ENCODE data around the gene CCDC77. TPM values are rescaled to one million over a fixed set of nuclear protein-coding genes. Genes with fewer than 3 reads are reported as not detected.

CCDC77 gene
- polyA plus RNA-seq, 1 experiment, result 7.0 TPM

DNA sequence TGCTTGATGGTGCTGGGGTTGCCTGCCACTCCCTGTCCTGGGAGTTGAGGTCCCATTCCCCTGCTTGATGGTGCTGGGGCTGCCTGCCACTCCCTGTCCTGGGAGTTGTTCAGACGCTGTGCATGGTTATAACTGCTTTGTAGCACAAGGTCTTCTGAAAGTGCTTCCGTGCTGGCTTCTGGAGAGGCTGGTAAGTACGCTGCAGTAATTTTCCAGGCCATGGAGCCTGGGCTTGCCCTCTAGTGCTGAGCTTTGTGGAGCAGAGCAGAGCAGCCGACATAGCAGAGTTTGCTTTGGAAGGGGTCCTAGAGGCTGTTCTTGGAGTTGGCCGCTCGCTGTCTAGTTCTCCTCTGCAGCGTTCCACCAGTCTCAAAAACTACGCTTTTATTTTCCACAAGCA lies 64.6 kb downstream of the CCDC77 start:
- Histone ChIP-seq H3K4me3 (ENCODE audit: low read depth, low read length) (no peak overlapping the region), H3K36me3 (ENCODE audit: control insufficient read depth, insufficient read depth, low read length) (no peaks in the 10 kb centered on the region), H3K27me3 (ENCODE audit: control insufficient read depth, insufficient read depth, low read length) (peaks cover 33% of the 10 kb centered on the region)
- no peak for DNase-seq (ENCODE audit: low read depth)
- CTCF ChIA-PET, result interaction anchor here (1.3 to 2.6 kb wide), 2 partner anchors 24 to 81 kb away, joined by 3 to 9 read pairs; no protein-coding TSS in a partner anchor
- TF ChIP-seq, protein P1, sequence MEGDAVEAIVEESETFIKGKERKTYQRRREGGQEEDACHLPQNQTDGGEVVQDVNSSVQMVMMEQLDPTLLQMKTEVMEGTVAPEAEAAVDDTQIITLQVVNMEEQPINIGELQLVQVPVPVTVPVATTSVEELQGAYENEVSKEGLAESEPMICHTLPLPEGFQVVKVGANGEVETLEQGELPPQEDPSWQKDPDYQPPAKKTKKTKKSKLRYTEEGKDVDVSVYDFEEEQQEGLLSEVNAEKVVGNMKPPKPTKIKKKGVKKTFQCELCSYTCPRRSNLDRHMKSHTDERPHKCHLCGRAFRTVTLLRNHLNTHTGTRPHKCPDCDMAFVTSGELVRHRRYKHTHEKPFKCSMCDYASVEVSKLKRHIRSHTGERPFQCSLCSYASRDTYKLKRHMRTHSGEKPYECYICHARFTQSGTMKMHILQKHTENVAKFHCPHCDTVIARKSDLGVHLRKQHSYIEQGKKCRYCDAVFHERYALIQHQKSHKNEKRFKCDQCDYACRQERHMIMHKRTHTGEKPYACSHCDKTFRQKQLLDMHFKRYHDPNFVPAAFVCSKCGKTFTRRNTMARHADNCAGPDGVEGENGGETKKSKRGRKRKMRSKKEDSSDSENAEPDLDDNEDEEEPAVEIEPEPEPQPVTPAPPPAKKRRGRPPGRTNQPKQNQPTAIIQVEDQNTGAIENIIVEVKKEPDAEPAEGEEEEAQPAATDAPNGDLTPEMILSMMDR (IDR thresholded peaks at IDR 0.05; ENCODE audit: insufficient read depth, low read depth, low read length), result no peak
- POLR2A ChIA-PET, result no interaction called here

- Histone ChIP-seq H3K27me3 (ENCODE audit: control insufficient read depth, insufficient read depth, low read length) (peaks cover 27% of the 10 kb centered on the region), H3K36me3 (ENCODE audit: control insufficient read depth, insufficient read depth, low read length) (no peaks in the 10 kb centered on the region), H3K4me3 (ENCODE audit: low read depth, low read length) (no peak overlapping the region)
- ChIA-PET CTCF (interaction anchor here (1.1 to 2.6 kb wide), 3 partner anchors 25 to 81 kb away, joined by 3 to 9 read pairs (median 3); no protein-coding TSS in a partner anchor), POLR2A (no interaction called here)
- TF ChIP-seq, protein P1 (IDR thresholded peaks at IDR 0.05; ENCODE audit: insufficient read depth, low read depth, low read length), result no peak
- DNase-seq (ENCODE audit: low read depth), result no peak
Observed at GRCh38 chr12:466762-467161, 65.3 kb downstream of the CCDC77 start.

DNA sequence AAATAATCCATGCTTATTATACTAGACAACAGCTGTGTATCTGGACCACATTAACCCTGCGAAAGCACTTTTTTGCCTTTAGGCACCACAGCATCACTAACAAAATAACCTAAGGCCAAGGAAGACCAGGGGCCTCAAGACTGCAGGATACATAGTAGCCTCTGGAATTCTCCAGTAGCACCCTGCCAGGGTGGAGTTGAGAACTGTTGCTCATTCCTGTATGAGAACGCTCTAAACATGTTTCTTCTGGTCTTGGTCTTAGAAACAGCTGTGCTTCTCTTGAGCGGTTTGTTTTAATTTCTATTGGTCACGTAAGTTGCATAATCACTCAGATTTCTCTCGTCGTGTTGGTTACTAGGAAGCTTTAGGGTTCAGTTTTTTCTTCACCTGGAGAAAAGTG lies 66.1 kb downstream of the CCDC77 start:
- TF ChIP-seq, protein P1 (IDR thresholded peaks at IDR 0.05; ENCODE audit: insufficient read depth, low read depth, low read length), result no peak
- POLR2A ChIA-PET, result no interaction called here
- Histone ChIP-seq H3K27me3 (ENCODE audit: control insufficient read depth, insufficient read depth, low read length) (peaks cover 21% of the 10 kb centered on the region), H3K36me3 (ENCODE audit: control insufficient read depth, insufficient read depth, low read length) (no peaks in the 10 kb centered on the region), H3K4me3 (ENCODE audit: low read depth, low read length) (no peak overlapping the region)
- CTCF ChIA-PET, result interaction anchor here (1.1 to 2.6 kb wide), 3 partner anchors 26 to 80 kb away, joined by 3 to 9 read pairs (median 3); no protein-coding TSS in a partner anchor
- DNase-seq (ENCODE audit: low read depth), result no peak

- H3K27me3 ChIP-seq (ENCODE audit: control insufficient read depth, insufficient read depth, low read length), result peaks cover 20% of the 10 kb centered on the region
- no peak overlapping the region for H3K4me3 ChIP-seq (ENCODE audit: low read depth, low read length)
- no peaks in the 10 kb centered on the region for H3K36me3 ChIP-seq (ENCODE audit: control insufficient read depth, insufficient read depth, low read length)
- DNase-seq (ENCODE audit: low read depth), result no peak
- ChIA-PET CTCF (interaction anchor here (0.8 to 2.6 kb wide), 2 partner anchors 10 to 27 kb away, joined by 3 to 9 read pairs; no protein-coding TSS in a partner anchor), POLR2A (no interaction called here)
- TF ChIP-seq, protein P1 (IDR thresholded peaks at IDR 0.05; ENCODE audit: insufficient read depth, low read depth, low read length), result no peak
Observed at GRCh38 chr12:468671-469389, 67.4 kb downstream of the CCDC77 start.

DNA sequence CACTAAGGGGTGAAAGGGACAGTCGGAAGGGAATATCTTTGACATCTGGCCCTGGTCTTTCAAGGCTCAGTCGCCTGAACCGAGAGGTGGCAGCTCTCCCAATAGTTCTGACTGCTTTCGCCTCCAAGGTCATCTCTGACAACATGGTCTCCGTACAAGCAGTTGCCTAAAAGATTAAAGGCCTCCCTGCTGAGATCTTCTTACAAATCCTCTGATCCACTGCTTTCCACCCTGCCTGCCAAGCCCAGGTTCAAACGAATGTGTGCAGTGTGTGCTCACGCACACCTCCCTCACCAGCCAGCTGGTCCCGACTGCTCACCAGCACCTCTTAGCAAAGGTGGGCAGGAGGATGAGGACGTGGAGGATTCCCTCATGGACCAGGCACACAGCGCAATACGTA lies 68.7 kb downstream of the CCDC77 start:
- Histone ChIP-seq H3K36me3 (ENCODE audit: control insufficient read depth, insufficient read depth, low read length) (no peaks in the 10 kb centered on the region), H3K4me3 (ENCODE audit: low read depth, low read length) (no peak overlapping the region), H3K27me3 (ENCODE audit: control insufficient read depth, insufficient read depth, low read length) (peaks cover 16% of the 10 kb centered on the region)
- ChIA-PET CTCF (no interaction called here), POLR2A (no interaction called here)
- TF ChIP-seq, protein P1 (IDR thresholded peaks at IDR 0.05; ENCODE audit: insufficient read depth, low read depth, low read length), result no peak
- no peak for DNase-seq (ENCODE audit: low read depth)
